H1 (cell line): ENCODE measurements around the gene BARX2. TPM values are rescaled to one million over a fixed set of nuclear protein-coding genes. Genes with fewer than 3 reads are reported as not detected.

Source experiments
- CTCF ChIA-PET: fragments of 300-600 bp; sonication (Branson Sonifier 250); formaldehyde crosslinking; loops from one replicate; lab custom pipeline; 2021; ENCODE audit not compliant: partially characterized antibody; lab: Charles Lee
- POLR2A ChIA-PET: fragments of 300-600 bp; sonication (Branson Sonifier 250); formaldehyde crosslinking; loops from one replicate; lab custom pipeline; 2021; ENCODE audit warnings: inconsistent platforms; ENCODE audit not compliant: partially characterized antibody; lab: Charles Lee
- DNase-seq, 2 experiments: peaks; one replicate each; pipeline versions ENCODE4 v3.0.0 to v3.0.0-alpha.2; 2010 to 2022; ENCODE audit warnings: low spot score in 2 of 2, low read depth in 1 of 2, mixed read lengths in 1 of 2
- FAIRE-seq: peaks from 2 replicates; lab custom pipeline; 2011; peaks lifted over from hg19 to GRCh38; lab: Jason Lieb, UNC
- H2AFZ ChIP-seq: 2 replicates; pipeline ENCODE4 v1.8.1; 2012; ENCODE audit warnings: low read length, inconsistent platforms
- H2AK5ac ChIP-seq: 2 replicates; pipeline ENCODE4 v1.6.1; 2013; ENCODE audit warnings: low read depth, low read length
- H2BK120ac ChIP-seq: replicated peaks from 2 replicates; pipeline ENCODE3; 2013; ENCODE audit warnings: low read depth, low read length, inconsistent platforms
- H2BK12ac ChIP-seq: 2 replicates; pipeline ENCODE4 v1.6.1; 2013; ENCODE audit warnings: low read depth, low read length
- H2BK15ac ChIP-seq: 2 replicates; pipeline ENCODE4 v1.6.1; 2013; ENCODE audit warnings: low read length
- H2BK20ac ChIP-seq: 2 replicates; pipeline ENCODE4 v1.6.1; 2013; ENCODE audit warnings: low read length
- H2BK5ac ChIP-seq: 2 replicates; pipeline ENCODE4 v1.6.1; 2013; ENCODE audit warnings: low read depth, low read length
- H3K14ac ChIP-seq: 2 replicates; pipeline ENCODE4 v1.6.1; 2013; ENCODE audit warnings: inconsistent platforms; ENCODE audit not compliant: insufficient read length
- H3K18ac ChIP-seq: 2 replicates; pipeline ENCODE4 v1.6.1; 2013; ENCODE audit warnings: low read length; ENCODE audit errors: extremely low read depth
- H3K23ac ChIP-seq: 2 replicates; pipeline ENCODE4 v1.6.1; 2013; ENCODE audit warnings: inconsistent platforms; ENCODE audit not compliant: insufficient read length
- H3K23me2 ChIP-seq: 2 replicates; pipeline ENCODE4 v1.6.1; 2013; ENCODE audit warnings: low read depth, low read length
- H3K27ac ChIP-seq: 2 replicates; pipeline ENCODE4 v1.6.1; 2011; ENCODE audit warnings: low read depth, low read length, inconsistent platforms
- H3K27me3 ChIP-seq, 4 experiments: replicated peaks in 1 of 4; 1 replicate in 1 of 4; 2 replicates in 3 of 4; pipeline versions ENCODE4 v1.6.1 to v1.8.1; 2011 to 2013; ENCODE audit warnings: low read length in 3 of 4, mild to moderate bottlenecking in 3 of 4, inconsistent platforms in 2 of 4, mixed read lengths in 2 of 4, moderate library complexity in 1 of 4; ENCODE audit not compliant: control insufficient read depth in 3 of 4, insufficient read depth in 3 of 4; ENCODE audit errors: extremely low read depth in 1 of 4
- H3K36me3 ChIP-seq, 4 experiments: 2 replicates each; pipeline versions ENCODE4 v1.6.1 to v1.8.1; 2011 to 2013; ENCODE audit warnings: mild to moderate bottlenecking in 4 of 4, low read length in 3 of 4, moderate library complexity in 2 of 4, control low read depth in 1 of 4, inconsistent platforms in 1 of 4; ENCODE audit not compliant: insufficient read depth in 4 of 4, control insufficient read depth in 2 of 4
- H3K4ac ChIP-seq: replicated peaks from 2 replicates; pipeline ENCODE3; 2013; ENCODE audit warnings: low read length, low read depth, mixed read lengths, inconsistent platforms; ENCODE audit not compliant: insufficient read length
- H3K4me1 ChIP-seq, 4 experiments: replicated peaks in 1 of 4; 1 replicate in 1 of 4; 2 replicates in 3 of 4; pipeline versions ENCODE4 v1.6.1 to v1.8.1; 2011 to 2013; ENCODE audit warnings: low read length in 3 of 4, inconsistent platforms in 2 of 4, mixed read lengths in 1 of 4; ENCODE audit not compliant: insufficient read depth in 4 of 4, control insufficient read depth in 3 of 4
- H3K4me2 ChIP-seq, 2 experiments: 2 replicates each; pipeline versions ENCODE4 v1.6.1 to v1.8.1; 2011 to 2013; ENCODE audit warnings: low read depth in 2 of 2, low read length in 2 of 2, control low read depth in 1 of 2, inconsistent platforms in 1 of 2, mild to moderate bottlenecking in 1 of 2; ENCODE audit not compliant: insufficient read depth in 1 of 2
- H3K4me3 ChIP-seq, 4 experiments: fragments of 200-600, 300-600 bp in 1 of 4; sonication (generic), shearing (Covaris generic), sonication (Bioruptor Twin) in 1 of 4; 2 replicates each; pipeline versions ENCODE4 v1.5.1 to v1.8.1; 2011 to 2016; ENCODE audit warnings: low read length in 4 of 4, low read depth in 3 of 4, control low read depth in 2 of 4, inconsistent platforms in 2 of 4, mild to moderate bottlenecking in 2 of 4, mixed read lengths in 1 of 4, moderate library complexity in 1 of 4; ENCODE audit not compliant: insufficient read depth in 2 of 4; ENCODE audit errors: extremely low read depth in 1 of 4
- H3K56ac ChIP-seq: replicated peaks from 2 replicates; pipeline ENCODE3; 2013; ENCODE audit warnings: low read depth, mild to moderate bottlenecking, mixed read lengths, low read length, inconsistent platforms; ENCODE audit not compliant: insufficient read length
- H3K79me1 ChIP-seq: 2 replicates; pipeline ENCODE4 v1.6.1; 2013; ENCODE audit warnings: low read depth, low read length, control low read depth
- H3K79me2 ChIP-seq, 2 experiments: 2 replicates each; pipeline versions ENCODE4 v1.6.1 to v1.8.1; 2012 to 2013; ENCODE audit warnings: low read length in 2 of 2, mild to moderate bottlenecking in 2 of 2, inconsistent platforms in 1 of 2; ENCODE audit not compliant: insufficient read depth in 2 of 2, control insufficient read depth in 1 of 2
- H3K9ac ChIP-seq, 4 experiments: replicated peaks in 1 of 4; 1 replicate in 1 of 4; 2 replicates in 3 of 4; pipeline versions ENCODE4 v1.6.1 to v1.8.1; 2011 to 2013; ENCODE audit warnings: low read depth in 3 of 4, low read length in 3 of 4, control low read depth in 2 of 4, mild to moderate bottlenecking in 2 of 4, moderate library complexity in 2 of 4, inconsistent platforms in 1 of 4; ENCODE audit errors: extremely low read depth in 1 of 4
- H3K9me3 ChIP-seq, 2 experiments: 2 replicates each; pipeline versions ENCODE4 v1.6.1 to v1.8.1; 2012 to 2013; ENCODE audit warnings: mild to moderate bottlenecking in 2 of 2, moderate library complexity in 2 of 2, control low read depth in 1 of 2, inconsistent platforms in 1 of 2, low read depth in 1 of 2, low read length in 1 of 2, mixed read lengths in 1 of 2; ENCODE audit not compliant: insufficient read depth in 2 of 2
- H4K20me1 ChIP-seq, 2 experiments: replicated peaks in 1 of 2; 2 replicates each; pipeline versions ENCODE3 to v1.8.1; 2011 to 2013; ENCODE audit warnings: inconsistent platforms in 2 of 2, low read length in 2 of 2, mild to moderate bottlenecking in 1 of 2; ENCODE audit not compliant: insufficient read depth in 2 of 2, control insufficient read depth in 1 of 2
- H4K5ac ChIP-seq: 2 replicates; pipeline ENCODE4 v1.6.1; 2013; ENCODE audit warnings: low read length, low read depth, mixed read lengths, inconsistent platforms; ENCODE audit not compliant: insufficient read length
- H4K8ac ChIP-seq: 2 replicates; pipeline ENCODE4 v1.8.0; 2013; ENCODE audit warnings: mild to moderate bottlenecking, moderate library complexity, low read length, inconsistent platforms; ENCODE audit not compliant: insufficient read depth; ENCODE audit errors: extremely low read depth
- H4K91ac ChIP-seq: replicated peaks from 2 replicates; pipeline ENCODE3; 2013; ENCODE audit warnings: low read length, mixed read lengths, inconsistent platforms; ENCODE audit not compliant: insufficient read length
- EZH2 ChIP-seq: fragments of 200-600 bp; sonication (generic); IDR thresholded peaks from 2 replicates; pipeline ENCODE4 v1.7.1; 2012; ENCODE audit warnings: low read depth, mild to moderate bottlenecking, moderate library complexity, low read length, inconsistent platforms; ENCODE audit not compliant: severe bottlenecking
- GTF2F1 ChIP-seq: IDR thresholded peaks from 2 replicates; pipeline ENCODE4 v1.6.1; 2012; ENCODE audit warnings: low read depth, low read length, improper control_type of control experiment, borderline replicate concordance
- MAFK ChIP-seq: IDR thresholded peaks from 2 replicates; pipeline ENCODE4 v1.6.1; 2012; ENCODE audit warnings: low read depth, mild to moderate bottlenecking, improper control_type of control experiment, low read length
- MAX ChIP-seq: IDR thresholded peaks from 2 replicates; pipeline ENCODE4 v1.6.1; 2012; ENCODE audit warnings: inconsistent platforms
- RNF2 ChIP-seq: fragments of 200-900, 300-1000 bp; sonication (generic); IDR thresholded peaks from 2 replicates; pipeline ENCODE4 v1.7.1; 2016; ENCODE audit warnings: borderline replicate concordance, low read depth, mild to moderate bottlenecking, antibody characterized with exemption, low read length; ENCODE audit not compliant: poor library complexity, severe bottlenecking; ENCODE audit errors: missing control alignments
- SP4 ChIP-seq: IDR thresholded peaks from 2 replicates; pipeline ENCODE4 v1.6.1; 2012; ENCODE audit warnings: low read length, inconsistent platforms
- WGBS, 2 experiments: shearing (Covaris generic) in 1 of 2; methylation state at CpG; one replicate each; pipeline versions ENCODE4 v1.1.6 to v1.1.7; 2013 to 2015; ENCODE audit warnings: low lambda C conversion rate in 2 of 2, mixed read lengths in 2 of 2, inconsistent platforms in 1 of 2, low coverage in 1 of 2, missing lambda C conversion rate in 1 of 2; ENCODE audit not compliant: insufficient replicate concordance in 2 of 2, insufficient coverage in 1 of 2, insufficient read length in 1 of 2; ENCODE audit errors: extremely low coverage in 1 of 2, missing lambda C conversion rate in 1 of 2; 5-methylcytosine and 5-hydroxymethylcytosine counted together
- polyA plus RNA-seq, 7 experiments: library from polyadenylated mRNA; depleted of rRNA in 3 of 7; stranded (reverse) in 5 of 7; unstranded in 2 of 7; fragments of >200 nt in 5 of 7; fragments of 200-250 nt in 2 of 7; gene quantifications; 1 replicate in 5 of 7; 2 replicates in 1 of 7; 4 replicates in 1 of 7; pipeline versions ENCODE4 v1.2.1 to v1.2.3, GENCODE V29; 2011 to 2013; ENCODE audit warnings: missing spikeins in 2 of 7, mixed read lengths in 2 of 7
- total RNA-seq: library from RNA; stranded (reverse); fragmentation: NEBNext Ultra II Directional; extraction: Animal tissue kit (Norgen Biotek cat#: 25700); gene quantifications from 2 replicates; pipeline ENCODE4 v1.2.1, GENCODE V29; 2021

The BARX2 gene
- total and polyA plus RNA-seq, 2 of the 8 experiments (the other 6 are each of a cell fraction or from before 2014, with no cell fraction given), result not detected

GRCh38 chr11:129444274-129444673, 68.6 kb downstream of the BARX2 start:
- Histone ChIP-seq H3K18ac (no peak overlapping the region), H2BK5ac (no peak overlapping the region), H3K23ac (no peak overlapping the region), H2BK12ac (no peak overlapping the region), H3K79me1 (no peaks in the 10 kb centered on the region), H4K20me1 (no peaks in the 10 kb centered on the region), H2AFZ (no peak overlapping the region), H3K14ac (no peak overlapping the region), H3K79me2 (no peaks in the 10 kb centered on the region), H3K56ac (no peak overlapping the region), H3K4me3 (no peak overlapping the region), H3K4me1 (no peaks in the 10 kb centered on the region), H4K5ac (no peak overlapping the region), H2BK120ac (no peak overlapping the region), H3K23me2 (no peaks in the 10 kb centered on the region), H3K4ac (no peak overlapping the region), H4K8ac (no peak overlapping the region), H3K9me3 (peaks cover 3 to 6% of the 10 kb centered on the region in 2 experiments; a peak in 1 of 4 replicates), H2BK15ac (no peak overlapping the region), H3K27ac (no peak overlapping the region), H2BK20ac (no peak overlapping the region), H3K27me3 (no peaks in the 10 kb centered on the region), H4K91ac (no peak overlapping the region), H3K9ac (no peak overlapping the region), H3K36me3 (no peaks in the 10 kb centered on the region), H2AK5ac (no peak overlapping the region), H3K4me2 (no peak overlapping the region)
- DNase-seq (no peak), FAIRE-seq (no peak)
- 74% methylated on average over 5 of the region's 5 CpGs; no CpG with 5 or more reads in 1 of the 2 experiments for WGBS, 2 experiments
- TF ChIP-seq MAX (no peak), MAFK (peak; percentile 72; the same call in 1 of the 2 replicates), GTF2F1 (no peak), EZH2 (no peak), RNF2 (no peak), SP4 (no peak)
- ChIA-PET POLR2A (no interaction called here), CTCF (interaction anchor here (1.0 to 1.1 kb wide), 2 partner anchors 32 to 99 kb away, joined by 3 to 5 read pairs; no protein-coding TSS in a partner anchor)
